Prostate gland (tissue), 2 donors: ENCODE results near the gene OR6C75.
"Not testable (repeated sequence)": the region's sequence is repeated elsewhere in the genome, so short reads cannot be mapped to it uniquely, and the experiment has no call there.

Experiments
- CTCF ChIP-seq, 4 experiments: fragments of 200-600 bp in 2 of 4; fragments of 450-650 bp in 2 of 4; sonication (generic) in 2 of 4; IDR thresholded peaks; 1 replicate in 3 of 4; 2 replicates in 1 of 4; pipeline ENCODE4 v1.5.1; 2016 to 2019; ENCODE audit warnings: antibody characterized with exemption in 4 of 4, mild to moderate bottlenecking in 2 of 4, moderate library complexity in 2 of 4
- POLR2A ChIP-seq: fragments of 450-650 bp; IDR thresholded peaks from one replicate; pipeline ENCODE4 v1.6.1; 2016; ENCODE audit warnings: antibody characterized with exemption, mild to moderate bottlenecking
- POLR2AphosphoS5 ChIP-seq: sonication (generic); formaldehyde crosslinking; IDR thresholded peaks from one replicate; pipeline ENCODE4 v1.6.1; 2017; ENCODE audit warnings: antibody characterized with exemption

GRCh38 chr12:55412138-55412537 is 49.4 kb downstream of the OR6C75 start:
- TF ChIP-seq CTCF (IDR thresholded peaks at IDR 0.05); POLR2AphosphoS5; POLR2A: not testable (repeated sequence)
